Transverse colon (tissue), 4 donors: Measurements from ENCODE around the gene OR10A5.

Experiments
- CTCF ChIP-seq, 5 experiments: fragments of 200-600 bp in 3 of 5; fragments of 450-650 bp in 2 of 5; sonication (generic) in 3 of 5; IDR thresholded peaks; 1 replicate in 2 of 5; 2 replicates in 3 of 5; pipeline ENCODE4 v1.5.1; 2016 to 2017; ENCODE audit warnings: antibody characterized with exemption in 5 of 5, inconsistent platforms in 3 of 5, mild to moderate bottlenecking in 2 of 5, moderate library complexity in 1 of 5
- POLR2AphosphoS5 ChIP-seq, 3 donors: sonication (generic); formaldehyde crosslinking; IDR thresholded peaks; one replicate each; pipeline ENCODE4 v1.6.1; 2016; ENCODE audit warnings: antibody characterized with exemption in 3 of 3

DNA sequence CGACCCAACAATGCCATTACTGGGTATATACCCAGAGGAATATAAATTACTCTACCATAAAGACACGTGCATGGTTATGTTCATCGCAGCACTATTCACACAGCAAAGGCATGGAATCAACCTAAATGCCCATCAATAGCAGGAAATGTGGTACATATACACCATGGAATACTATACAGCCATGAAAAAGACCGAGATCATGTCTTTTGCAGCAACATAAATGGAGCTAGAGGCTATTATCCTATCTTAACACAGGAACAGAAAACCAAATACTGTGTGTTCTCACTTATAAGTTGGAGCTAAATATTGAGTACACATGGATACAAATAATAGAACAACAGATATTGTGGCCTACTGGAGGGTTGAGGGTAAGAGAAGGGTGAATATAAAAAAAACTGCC, 43.3 kb downstream of the OR10A5 start:
- TF ChIP-seq CTCF (IDR thresholded peaks at IDR 0.05), result no peak
- no peak for TF ChIP-seq POLR2AphosphoS5 (IDR thresholded peaks at IDR 0.05)
